GM12801 (cell line): ENCODE data around the gene TNS3.

Experiments used
- TF ChIP-seq, protein P1 (sequence below): IDR thresholded peaks from one replicate; pipeline ENCODE4 v1.5.1; 2011; ENCODE audit warnings: control low read depth; ENCODE audit not compliant: insufficient read length; ENCODE audit errors: extremely low read depth

Gene TNS3

DNA sequence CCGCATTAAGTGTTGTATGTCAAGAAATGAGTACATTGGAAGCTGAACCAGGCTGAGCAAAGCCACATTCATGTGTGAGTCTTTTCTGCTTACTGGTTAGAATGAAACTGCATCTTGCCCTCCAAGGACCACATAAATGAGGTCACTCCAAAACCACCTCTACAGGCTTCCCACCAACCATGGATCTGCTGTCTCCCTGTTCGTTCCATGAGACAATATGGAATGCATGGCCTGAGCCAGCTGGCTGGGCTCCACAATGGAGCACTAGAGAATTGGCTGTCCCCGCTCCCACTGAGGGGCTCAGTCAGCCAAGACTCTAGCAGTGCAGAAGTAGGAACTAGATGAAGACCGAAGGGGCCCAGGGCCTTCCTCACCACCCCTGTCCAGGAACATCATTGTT lies 120.8 kb downstream of the TNS3 start:
- TF ChIP-seq, protein P1, sequence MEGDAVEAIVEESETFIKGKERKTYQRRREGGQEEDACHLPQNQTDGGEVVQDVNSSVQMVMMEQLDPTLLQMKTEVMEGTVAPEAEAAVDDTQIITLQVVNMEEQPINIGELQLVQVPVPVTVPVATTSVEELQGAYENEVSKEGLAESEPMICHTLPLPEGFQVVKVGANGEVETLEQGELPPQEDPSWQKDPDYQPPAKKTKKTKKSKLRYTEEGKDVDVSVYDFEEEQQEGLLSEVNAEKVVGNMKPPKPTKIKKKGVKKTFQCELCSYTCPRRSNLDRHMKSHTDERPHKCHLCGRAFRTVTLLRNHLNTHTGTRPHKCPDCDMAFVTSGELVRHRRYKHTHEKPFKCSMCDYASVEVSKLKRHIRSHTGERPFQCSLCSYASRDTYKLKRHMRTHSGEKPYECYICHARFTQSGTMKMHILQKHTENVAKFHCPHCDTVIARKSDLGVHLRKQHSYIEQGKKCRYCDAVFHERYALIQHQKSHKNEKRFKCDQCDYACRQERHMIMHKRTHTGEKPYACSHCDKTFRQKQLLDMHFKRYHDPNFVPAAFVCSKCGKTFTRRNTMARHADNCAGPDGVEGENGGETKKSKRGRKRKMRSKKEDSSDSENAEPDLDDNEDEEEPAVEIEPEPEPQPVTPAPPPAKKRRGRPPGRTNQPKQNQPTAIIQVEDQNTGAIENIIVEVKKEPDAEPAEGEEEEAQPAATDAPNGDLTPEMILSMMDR, result no peak

DNA sequence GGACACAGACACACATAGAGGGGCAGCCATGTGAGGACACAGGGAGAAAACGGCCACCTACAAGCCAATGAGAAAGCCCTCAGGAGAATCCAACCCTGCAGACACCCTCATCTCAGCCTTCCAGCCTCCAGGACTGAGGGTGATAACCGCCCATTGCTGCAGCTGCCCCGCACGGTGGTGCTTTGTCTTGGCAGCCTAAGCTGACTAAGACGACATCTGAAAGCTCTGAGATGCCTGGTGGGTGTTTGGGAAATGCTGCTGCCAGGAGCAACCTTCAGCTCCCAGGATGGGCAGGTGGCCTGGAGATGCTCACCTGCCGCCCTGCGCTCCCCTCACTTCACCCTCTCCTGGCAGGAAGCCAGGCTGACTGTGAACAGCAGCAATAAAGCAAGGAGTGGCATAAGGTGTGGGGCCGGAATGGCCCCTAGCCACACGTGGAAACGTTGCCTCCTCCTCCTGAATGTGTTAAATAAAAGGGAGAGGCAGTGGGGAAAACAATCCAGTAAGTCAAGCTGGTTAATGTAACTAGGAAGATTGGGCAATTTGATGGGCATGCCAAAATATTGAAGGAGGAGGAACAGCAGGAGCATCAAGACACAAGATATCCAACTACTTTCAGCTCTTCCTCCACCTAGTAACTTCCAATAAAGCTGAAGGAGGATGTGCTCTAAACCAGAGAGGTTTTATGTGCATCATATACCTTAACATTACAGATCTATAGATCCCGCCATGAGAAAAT lies 121.5 kb downstream of the TNS3 start:
- TF ChIP-seq, protein P1, result no peak

DNA sequence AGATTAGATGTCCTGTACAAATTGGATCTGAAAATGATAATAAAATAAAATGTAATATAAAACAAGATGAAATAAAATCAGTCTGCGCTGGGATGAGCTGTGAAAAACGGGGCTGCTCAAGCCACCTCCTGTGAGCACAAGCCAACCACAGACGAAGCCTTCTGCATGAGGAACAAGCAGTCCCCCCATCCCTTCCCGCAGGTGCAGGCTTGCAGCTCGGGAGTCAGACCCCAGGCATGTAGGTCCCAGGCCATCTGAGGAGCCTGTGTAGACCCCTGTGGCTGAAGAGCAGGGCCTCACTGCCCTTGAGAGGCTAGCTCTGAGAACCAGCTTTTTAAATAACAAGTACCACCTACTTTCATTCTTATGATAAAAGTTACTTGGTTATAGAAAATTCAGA lies 123.4 kb downstream of the TNS3 start:
- TF ChIP-seq, protein P1, result no peak

DNA sequence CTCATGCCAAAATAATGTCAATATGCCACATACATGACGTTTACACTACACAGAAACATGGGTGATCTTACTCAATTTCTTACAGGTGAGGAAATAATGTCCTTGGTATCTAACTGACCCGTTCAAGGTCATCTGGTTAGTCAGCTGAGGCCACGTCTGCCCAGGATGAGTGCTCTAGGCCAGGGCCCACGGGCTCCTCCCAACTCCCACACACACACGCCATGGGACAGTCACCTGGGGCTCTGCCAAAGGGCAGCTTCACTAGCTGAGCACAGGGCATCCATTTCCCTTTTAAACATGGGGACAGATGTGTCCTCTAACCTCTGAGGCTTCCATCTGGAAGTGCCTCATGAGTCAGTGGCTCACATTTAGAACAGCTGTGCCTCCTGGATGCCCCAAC lies 123.9 kb downstream of the TNS3 start:
- TF ChIP-seq, protein P1, result no peak

DNA sequence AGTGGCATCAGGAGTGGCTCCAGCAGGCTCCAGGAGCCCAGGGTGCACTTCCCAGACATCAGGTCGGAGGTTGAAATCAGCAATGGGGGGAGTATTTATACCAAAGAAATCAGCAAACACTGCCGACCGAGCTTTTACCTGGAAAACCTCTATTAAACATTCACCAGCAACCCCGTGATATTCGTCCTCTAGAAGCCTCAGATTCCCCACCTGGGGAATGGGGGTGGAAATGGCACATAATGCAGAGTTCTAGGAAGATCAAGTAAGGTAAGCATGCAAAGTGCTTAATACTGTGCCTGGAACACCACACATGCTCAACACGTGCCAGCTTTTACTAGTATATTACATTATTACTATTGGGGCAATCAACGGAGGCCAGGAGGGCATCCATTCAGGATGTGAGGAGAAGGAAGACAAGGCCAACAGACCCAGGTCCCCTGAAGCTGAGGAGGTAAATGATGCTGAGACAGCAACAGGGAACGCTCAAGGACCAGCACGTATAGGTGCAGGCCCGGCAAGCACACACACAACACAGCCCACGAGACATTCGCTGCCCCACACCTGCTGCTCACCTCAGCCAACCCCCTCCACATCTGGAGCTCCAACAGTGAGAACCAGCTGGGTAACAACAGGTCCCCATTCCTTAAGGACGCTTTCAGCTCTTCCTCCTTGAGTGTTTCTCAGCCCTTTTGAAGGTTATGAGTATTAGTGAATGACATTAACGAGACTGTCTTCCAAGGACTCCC lies 125.5 kb downstream of the TNS3 start:
- TF ChIP-seq, protein P1, result no peak

DNA sequence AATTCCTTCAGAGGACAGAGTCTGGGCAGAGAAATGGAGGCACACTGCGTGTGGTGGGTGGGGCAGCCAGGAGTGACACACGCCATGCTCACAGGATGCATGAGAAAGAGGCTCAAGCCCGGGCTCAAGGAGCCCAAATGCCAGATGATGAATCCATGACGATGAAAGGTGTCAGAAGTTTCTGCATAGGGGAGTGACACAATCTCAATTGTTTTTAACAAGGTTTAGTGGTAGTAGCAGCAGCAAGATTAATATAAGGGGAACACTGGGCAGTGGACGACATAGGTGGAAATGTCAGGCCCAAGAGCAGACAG lies 126.1 kb downstream of the TNS3 start:
- TF ChIP-seq, protein P1, result no peak

DNA sequence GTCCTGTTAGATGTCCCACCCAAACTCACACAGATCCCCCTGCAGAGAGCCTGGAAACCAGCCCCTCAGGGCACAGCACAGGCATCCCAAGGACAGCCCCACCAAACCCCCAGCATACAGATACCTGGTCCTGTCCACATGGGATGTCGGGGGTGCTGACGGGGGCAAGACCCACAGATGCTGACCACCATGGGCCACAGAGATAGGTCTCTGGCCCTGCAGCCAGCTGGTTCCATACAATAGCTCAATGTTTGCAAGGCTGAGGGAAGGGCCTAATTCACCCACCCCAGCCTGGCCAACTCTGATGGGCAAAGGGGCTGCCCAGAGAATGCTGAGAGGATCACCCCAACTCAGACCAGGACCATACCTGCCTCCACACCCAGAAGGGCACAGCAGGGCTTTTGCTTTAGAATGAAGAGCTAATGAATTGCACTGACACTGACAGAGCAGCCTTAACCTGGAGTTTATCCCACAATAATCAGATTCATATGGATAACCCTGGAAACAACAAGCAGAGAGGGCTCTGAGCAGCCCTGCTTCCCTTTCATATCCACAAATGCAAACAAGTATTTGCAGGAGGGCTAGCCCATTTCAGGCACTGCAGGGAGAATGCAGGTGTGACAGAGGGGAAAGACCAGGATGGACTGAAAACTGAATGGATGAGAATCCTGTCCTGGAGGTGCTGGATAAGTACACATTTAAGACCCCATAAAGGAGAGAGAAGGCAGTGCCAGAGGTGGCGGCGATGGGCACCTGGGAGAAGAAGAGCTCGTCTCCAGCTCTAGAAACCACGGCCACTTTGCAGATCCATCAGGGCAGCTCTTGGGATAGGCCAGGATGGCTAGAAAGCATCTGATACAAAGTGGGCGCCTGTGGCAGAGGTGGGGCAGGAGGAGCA lies 126.7 kb downstream of the TNS3 start:
- TF ChIP-seq, protein P1, result no peak
